RKO (cell line): ENCODE measurements around the gene CMPK1.

Experiments
- DNase-seq: peaks from one replicate; pipeline ENCODE4 v3.0.0-alpha.2; 2016; ENCODE audit warnings: low spot score

The CMPK1 gene

GRCh38 chr1:47424336-47424982 lies 90.9 kb downstream of the CMPK1 start:
- peak; percentile 83 for DNase-seq
